Right atrium auricular region (tissue), 2 donors: ENCODE data around the gene CCDC77. TPM values are rescaled to one million over a fixed set of nuclear protein-coding genes. Genes with fewer than 3 reads are reported as not detected.

ENCODE experiments used
- DNase-seq: peaks from one replicate; pipeline ENCODE4 v3.0.0-alpha.2; 2019; ENCODE audit warnings: low spot score
- H3K27ac ChIP-seq, 2 donors: fragments of 200-600 bp; sonication (generic); 1 replicate in 1 of 2; 2 replicates in 1 of 2; pipeline ENCODE4 v1.5.1; 2016 to 2019
- H3K27me3 ChIP-seq, 2 donors: fragments of 200-600 bp; sonication (generic); one replicate each; pipeline versions ENCODE4 v1.5.1 to v1.6.0; 2017 to 2019
- H3K36me3 ChIP-seq: fragments of 200-600 bp; sonication (generic); one replicate; pipeline ENCODE4 v1.5.1; 2016
- H3K4me1 ChIP-seq, 2 donors: fragments of 200-600 bp; sonication (generic); one replicate each; pipeline versions ENCODE4 v1.5.1 to v1.6.0; 2017 to 2019
- H3K4me3 ChIP-seq, 2 donors: fragments of 200-600 bp; sonication (generic); 1 replicate in 1 of 2; 2 replicates in 1 of 2; pipeline ENCODE4 v1.5.1; 2017 to 2019; ENCODE audit warnings: mild to moderate bottlenecking in 1 of 2, moderate library complexity in 1 of 2
- H3K9me3 ChIP-seq, 2 donors: fragments of 200-600 bp; sonication (generic); one replicate each; pipeline ENCODE4 v1.5.1; 2019
- total RNA-seq, 2 donors: library from RNA; depleted of rRNA; stranded (reverse); fragments of >200 nt; gene quantifications; one replicate each; pipeline ENCODE4 v1.1.0, GENCODE V29; 2016
- TF ChIP-seq, protein P1 (sequence below), 2 donors: fragments of 200-600 bp; sonication (generic); IDR thresholded peaks; one replicate each; pipeline ENCODE4 v1.5.1; 2019; ENCODE audit warnings: antibody characterized with exemption in 2 of 2

CCDC77 gene
- total RNA-seq, 2 donors from 2014 or later, result 2.6 to 3.2 TPM

DNA sequence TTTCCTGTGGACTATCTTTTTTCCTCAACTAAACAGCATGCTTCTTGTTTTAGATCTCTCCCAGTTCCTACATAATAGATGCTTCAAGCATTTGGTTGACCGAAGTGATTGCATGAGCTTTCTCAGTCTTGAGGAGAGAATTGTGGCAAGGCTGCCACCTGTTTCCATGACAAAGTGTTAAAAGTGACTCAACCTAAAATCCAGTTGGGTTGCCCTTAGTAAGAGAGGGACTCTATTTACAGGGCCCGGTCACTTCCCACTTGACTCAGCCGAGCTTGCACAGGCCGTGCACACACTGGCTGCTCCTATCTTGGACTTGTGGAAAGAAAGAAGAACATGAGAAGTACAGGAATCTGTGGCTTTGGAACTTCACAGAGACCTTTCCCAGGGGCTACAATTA lies 56.2 kb downstream of the CCDC77 start:
- no peak for DNase-seq
- H3K36me3 ChIP-seq, result no peaks in the 10 kb centered on the region
- peaks cover 0 to 3% of the 10 kb centered on the region in 2 donors for H3K27me3 ChIP-seq
- TF ChIP-seq, protein P1, sequence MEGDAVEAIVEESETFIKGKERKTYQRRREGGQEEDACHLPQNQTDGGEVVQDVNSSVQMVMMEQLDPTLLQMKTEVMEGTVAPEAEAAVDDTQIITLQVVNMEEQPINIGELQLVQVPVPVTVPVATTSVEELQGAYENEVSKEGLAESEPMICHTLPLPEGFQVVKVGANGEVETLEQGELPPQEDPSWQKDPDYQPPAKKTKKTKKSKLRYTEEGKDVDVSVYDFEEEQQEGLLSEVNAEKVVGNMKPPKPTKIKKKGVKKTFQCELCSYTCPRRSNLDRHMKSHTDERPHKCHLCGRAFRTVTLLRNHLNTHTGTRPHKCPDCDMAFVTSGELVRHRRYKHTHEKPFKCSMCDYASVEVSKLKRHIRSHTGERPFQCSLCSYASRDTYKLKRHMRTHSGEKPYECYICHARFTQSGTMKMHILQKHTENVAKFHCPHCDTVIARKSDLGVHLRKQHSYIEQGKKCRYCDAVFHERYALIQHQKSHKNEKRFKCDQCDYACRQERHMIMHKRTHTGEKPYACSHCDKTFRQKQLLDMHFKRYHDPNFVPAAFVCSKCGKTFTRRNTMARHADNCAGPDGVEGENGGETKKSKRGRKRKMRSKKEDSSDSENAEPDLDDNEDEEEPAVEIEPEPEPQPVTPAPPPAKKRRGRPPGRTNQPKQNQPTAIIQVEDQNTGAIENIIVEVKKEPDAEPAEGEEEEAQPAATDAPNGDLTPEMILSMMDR (IDR thresholded peaks at IDR 0.05), result no peak
- H3K4me3 ChIP-seq, result no peak overlapping the region
- peaks cover 0 to 21% of the 10 kb centered on the region in 2 donors for H3K4me1 ChIP-seq
- H3K27ac ChIP-seq, result peak overlapping the region in 1 of 2 donors; percentile 15
- no peaks in the 10 kb centered on the region for H3K9me3 ChIP-seq

DNA sequence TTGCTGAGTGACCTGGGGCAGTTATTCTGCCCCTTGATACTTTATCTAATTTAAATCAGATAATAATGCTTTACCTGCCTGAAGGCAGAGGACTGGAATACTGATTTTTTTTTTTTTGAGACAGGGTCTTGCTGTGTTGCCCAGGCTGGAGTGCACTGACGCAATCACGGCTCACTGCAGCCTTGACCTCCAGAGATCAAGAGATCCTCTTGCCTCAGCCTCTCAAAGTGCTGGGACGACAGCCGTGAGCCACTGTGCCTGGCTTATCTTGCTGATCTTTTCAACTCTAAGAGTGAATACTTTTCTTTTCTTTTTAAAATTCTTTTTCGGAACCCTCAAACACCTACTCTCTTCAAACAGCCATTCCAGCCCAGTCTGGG lies 57.6 kb downstream of the CCDC77 start:
- TF ChIP-seq, protein P1 (IDR thresholded peaks at IDR 0.05), result no peak
- peak overlapping the region in 1 of 2 donors; percentile 68 for H3K4me3 ChIP-seq
- H3K9me3 ChIP-seq, result no peaks in the 10 kb centered on the region
- peaks cover 0 to 23% of the 10 kb centered on the region in 2 donors for H3K4me1 ChIP-seq
- peak overlapping the region; percentile 86 to 90 for H3K27ac ChIP-seq
- peaks cover 0 to 3% of the 10 kb centered on the region in 2 donors for H3K27me3 ChIP-seq
- H3K36me3 ChIP-seq, result no peaks in the 10 kb centered on the region
- DNase-seq, result no peak

DNA sequence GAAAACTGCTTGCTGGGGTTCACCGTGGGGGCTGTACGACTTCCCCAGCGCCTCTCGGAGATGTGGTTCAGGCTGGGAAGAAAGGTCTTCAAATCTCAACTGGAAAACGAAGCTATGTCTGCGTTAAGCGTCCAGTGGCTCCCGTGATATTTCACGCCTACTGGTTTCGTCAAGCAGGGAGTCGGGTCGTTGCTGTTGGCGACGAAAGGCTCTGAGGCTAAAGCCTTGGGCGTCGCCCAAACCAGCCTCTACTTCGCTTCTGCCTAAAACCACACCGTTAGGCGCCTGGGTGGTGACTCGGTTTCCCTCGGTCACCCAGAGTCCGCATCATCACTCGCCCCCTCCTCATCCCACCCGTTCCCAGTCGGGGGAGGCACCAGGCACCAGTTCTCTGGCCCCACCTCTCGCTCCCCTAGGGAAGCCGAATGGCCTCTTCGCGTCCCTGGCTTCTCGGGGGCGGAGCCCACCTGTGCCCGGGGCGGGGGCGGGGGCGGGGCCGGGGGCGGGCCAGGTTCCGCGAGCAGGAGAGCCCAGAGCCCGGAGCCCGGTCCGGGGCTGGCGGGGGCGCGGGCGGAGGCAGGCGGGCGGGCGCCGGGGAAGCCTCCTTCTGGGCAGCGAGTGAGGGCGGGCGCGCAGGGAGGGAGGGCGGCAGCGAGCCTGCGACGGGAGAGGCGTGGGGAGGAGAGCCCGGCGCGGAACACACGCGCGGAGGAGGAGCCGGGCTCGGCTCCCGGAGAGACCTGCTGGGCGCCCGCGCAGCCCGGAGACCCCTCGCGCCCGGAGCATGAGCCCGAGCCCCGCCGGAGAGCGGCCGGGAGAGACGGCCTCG lies 58.2 kb downstream of the CCDC77 start, which contains the start of gene B4GALNT3:
TSS of gene B4GALNT3 (plus strand) at position 510 of the 829 bp plus-strand sequence. CDS start 438 bp downstream, outside the sequence.
- H3K4me1 ChIP-seq, result peaks cover 0 to 29% of the 10 kb centered on the region in 2 donors
- H3K36me3 ChIP-seq, result no peaks in the 10 kb centered on the region
- TF ChIP-seq, protein P1 (IDR thresholded peaks at IDR 0.05), result no peak
- peak within 1 kb of the TSS; percentile 86 to 90 for H3K27ac ChIP-seq
- no peaks in the 10 kb centered on the region for H3K9me3 ChIP-seq
- peak within 1 kb of the TSS; percentile 59 to 68 for H3K4me3 ChIP-seq
- peak; percentile 67 for DNase-seq
- H3K27me3 ChIP-seq, result peaks cover 0 to 3% of the 10 kb centered on the region in 2 donors

DNA sequence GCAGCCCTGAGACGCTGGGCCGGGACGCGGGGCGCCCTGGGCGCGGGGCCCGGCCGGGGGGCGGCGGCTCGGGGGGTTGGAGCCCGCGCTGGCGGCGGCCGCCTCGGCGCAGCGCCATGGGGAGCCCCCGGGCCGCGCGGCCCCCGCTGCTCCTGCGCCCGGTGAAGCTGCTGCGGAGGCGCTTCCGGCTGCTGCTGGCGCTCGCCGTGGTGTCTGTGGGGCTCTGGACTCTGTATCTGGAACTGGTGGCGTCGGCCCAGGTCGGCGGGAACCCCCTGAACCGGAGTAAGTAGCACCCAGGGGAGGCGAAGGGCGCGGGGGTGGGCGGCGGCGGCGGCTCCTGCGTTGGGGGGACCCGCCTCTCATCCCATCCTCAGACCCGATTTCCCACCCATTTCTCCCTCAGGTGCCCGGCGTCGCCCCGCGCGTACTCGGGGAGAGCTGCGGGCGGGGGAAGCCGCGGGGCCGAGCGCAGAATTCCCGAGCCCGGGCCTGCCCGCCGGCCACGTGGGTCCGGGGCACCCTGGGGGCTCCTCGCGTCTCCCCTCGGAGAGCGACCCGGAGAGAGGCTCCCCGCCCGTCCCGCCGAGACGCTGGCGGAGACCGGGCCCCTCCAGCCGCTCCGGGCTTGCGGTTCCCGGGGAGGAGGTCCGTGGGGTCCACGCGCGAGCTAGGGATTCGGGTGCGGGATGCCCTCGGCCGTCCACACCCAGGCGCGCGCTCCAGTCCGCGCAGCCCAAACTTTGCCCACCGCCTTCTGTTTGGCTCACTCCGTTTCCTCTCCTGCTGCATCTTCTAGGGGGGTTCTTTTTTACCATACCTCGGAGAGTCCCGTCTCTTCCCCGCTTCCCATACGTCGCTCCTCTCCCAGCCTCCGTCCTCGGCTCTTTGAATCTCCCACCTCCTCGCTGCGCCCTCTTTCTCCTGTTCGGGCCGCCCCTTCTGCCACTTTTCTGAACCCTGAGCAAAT lies 59.1 kb downstream of the CCDC77 start:
- peak overlapping the region; percentile 59 to 68 for H3K4me3 ChIP-seq
- DNase-seq, result no peak
- H3K36me3 ChIP-seq, result no peaks in the 10 kb centered on the region
- TF ChIP-seq, protein P1 (IDR thresholded peaks at IDR 0.05), result no peak
- no peaks in the 10 kb centered on the region for H3K9me3 ChIP-seq
- peaks cover 0 to 3% of the 10 kb centered on the region in 2 donors for H3K27me3 ChIP-seq
- peaks cover 0 to 33% of the 10 kb centered on the region in 2 donors for H3K4me1 ChIP-seq
- H3K27ac ChIP-seq, result peak overlapping the region; percentile 86 to 90

DNA sequence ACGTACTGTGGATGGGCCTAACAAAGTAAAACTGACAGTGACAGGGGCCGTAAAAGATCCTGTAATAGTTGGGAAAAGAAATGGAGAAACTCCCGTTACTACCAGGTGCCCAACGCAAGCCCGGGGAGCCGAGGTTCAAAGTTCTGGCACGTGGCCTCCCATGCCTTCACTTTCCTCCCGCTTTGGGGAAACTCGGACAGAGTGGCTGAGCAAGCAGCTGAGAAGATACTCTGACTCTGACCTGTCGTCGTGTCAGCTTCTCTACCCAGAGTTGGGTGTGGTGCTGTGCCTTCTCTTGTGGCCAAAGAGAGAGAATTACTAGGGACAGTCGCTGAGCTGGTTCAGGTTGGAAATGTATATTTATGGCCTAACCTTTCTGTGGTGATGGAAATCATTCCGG lies 60.0 kb downstream of the CCDC77 start:
- peak overlapping the region; percentile 59 to 68 for H3K4me3 ChIP-seq
- H3K27ac ChIP-seq, result peak overlapping the region; percentile 86 to 90
- no peak for DNase-seq
- H3K36me3 ChIP-seq, result no peaks in the 10 kb centered on the region
- peaks cover 0 to 3% of the 10 kb centered on the region in 2 donors for H3K27me3 ChIP-seq
- H3K9me3 ChIP-seq, result no peaks in the 10 kb centered on the region
- H3K4me1 ChIP-seq, result peaks cover 0 to 40% of the 10 kb centered on the region in 2 donors
- TF ChIP-seq, protein P1 (IDR thresholded peaks at IDR 0.05), result no peak
